GM23248 (cell line): ENCODE results near the gene IPO9.

Source experiments
- EZH2 ChIP-seq: fragments of 200-600 bp; sonication (generic); IDR thresholded peaks from 2 replicates; pipeline ENCODE4 v1.6.1; 2018; ENCODE audit warnings: antibody characterized with exemption, mild to moderate bottlenecking; ENCODE audit not compliant: insufficient read depth, poor library complexity, severe bottlenecking
- EZH2phosphoT487 ChIP-seq: fragments of 200-600 bp; sonication (generic); IDR thresholded peaks from 2 replicates; pipeline ENCODE4 v1.6.1; 2018; ENCODE audit warnings: antibody characterized with exemption, moderate library complexity, mild to moderate bottlenecking, low read depth; ENCODE audit not compliant: insufficient read depth

GRCh38 chr1:201791779-201792173 lies 37.2 kb upstream of the IPO9 start:
- TF ChIP-seq EZH2phosphoT487: no peak
- TF ChIP-seq EZH2: no peak
